Measurements from ENCODE around the gene FAM107B.

Gene FAM107B

DNA sequence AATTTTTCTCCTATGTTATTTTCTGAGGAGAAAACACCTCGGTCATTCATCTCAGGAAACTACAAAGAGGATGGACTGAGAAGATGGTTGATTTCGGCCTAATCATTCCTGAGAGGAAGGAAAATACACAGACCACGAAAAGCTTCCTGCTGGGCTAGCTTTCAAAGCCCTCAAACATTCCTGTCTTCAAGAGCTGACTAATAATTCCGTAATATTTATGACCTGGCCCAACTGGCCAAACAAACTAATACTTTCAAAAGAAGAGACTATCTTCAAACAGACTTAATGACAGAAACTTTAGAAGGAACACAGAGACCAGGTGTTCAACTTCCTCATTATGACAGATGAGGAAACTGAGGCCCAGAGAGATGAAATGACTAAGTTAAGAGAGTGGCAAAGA lies 228.9 kb downstream of the FAM107B start:
- H3K27me3 ChIP-seq: no peaks in the 10 kb centered on the region
- H3K4me1 ChIP-seq: peaks cover 0 to 20% (median 0%) of the 10 kb centered on the region in 4 donors
- no peak overlapping the region for H3K4me3 ChIP-seq
- intact Hi-C loops (cut with DNase I; ENCODE audit: low total_unique reads): no loop called here
- H3K27ac ChIP-seq: no peak overlapping the region
- TF ChIP-seq, protein P1, sequence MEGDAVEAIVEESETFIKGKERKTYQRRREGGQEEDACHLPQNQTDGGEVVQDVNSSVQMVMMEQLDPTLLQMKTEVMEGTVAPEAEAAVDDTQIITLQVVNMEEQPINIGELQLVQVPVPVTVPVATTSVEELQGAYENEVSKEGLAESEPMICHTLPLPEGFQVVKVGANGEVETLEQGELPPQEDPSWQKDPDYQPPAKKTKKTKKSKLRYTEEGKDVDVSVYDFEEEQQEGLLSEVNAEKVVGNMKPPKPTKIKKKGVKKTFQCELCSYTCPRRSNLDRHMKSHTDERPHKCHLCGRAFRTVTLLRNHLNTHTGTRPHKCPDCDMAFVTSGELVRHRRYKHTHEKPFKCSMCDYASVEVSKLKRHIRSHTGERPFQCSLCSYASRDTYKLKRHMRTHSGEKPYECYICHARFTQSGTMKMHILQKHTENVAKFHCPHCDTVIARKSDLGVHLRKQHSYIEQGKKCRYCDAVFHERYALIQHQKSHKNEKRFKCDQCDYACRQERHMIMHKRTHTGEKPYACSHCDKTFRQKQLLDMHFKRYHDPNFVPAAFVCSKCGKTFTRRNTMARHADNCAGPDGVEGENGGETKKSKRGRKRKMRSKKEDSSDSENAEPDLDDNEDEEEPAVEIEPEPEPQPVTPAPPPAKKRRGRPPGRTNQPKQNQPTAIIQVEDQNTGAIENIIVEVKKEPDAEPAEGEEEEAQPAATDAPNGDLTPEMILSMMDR (IDR thresholded peaks at IDR 0.05): no peak
- H3K36me3 ChIP-seq: peaks cover 0 to 7% (median 0%) of the 10 kb centered on the region in 3 donors
- no peaks in the 10 kb centered on the region for H3K9me3 ChIP-seq
- DNase-seq: no peak

DNA sequence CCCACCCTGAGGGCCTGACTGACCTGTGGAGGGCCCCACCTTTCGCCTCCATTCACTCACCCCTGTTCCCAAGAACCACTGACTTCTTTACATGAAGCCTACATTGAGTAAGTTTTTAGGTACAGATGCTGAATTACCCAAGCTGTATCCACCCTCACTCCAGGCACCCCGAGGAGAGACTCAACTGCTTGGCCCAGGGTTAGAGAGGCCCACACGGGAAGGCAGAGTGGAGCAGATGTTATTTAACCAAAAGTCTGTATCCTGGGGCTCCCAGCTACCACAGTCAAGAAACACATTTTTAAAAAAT lies 230.8 kb downstream of the FAM107B start:
- H3K27me3 ChIP-seq: no peaks in the 10 kb centered on the region
- peaks cover 0 to 7% (median 0%) of the 10 kb centered on the region in 3 donors for H3K36me3 ChIP-seq
- no peak overlapping the region for H3K4me3 ChIP-seq
- intact Hi-C loops (cut with DNase I; ENCODE audit: low total_unique reads): no loop called here
- peaks cover 0 to 20% (median 0%) of the 10 kb centered on the region in 4 donors for H3K4me1 ChIP-seq
- TF ChIP-seq, protein P1 (IDR thresholded peaks at IDR 0.05): no peak
- H3K9me3 ChIP-seq: no peaks in the 10 kb centered on the region
- peak overlapping the region in 1 of 2 donors; percentile 54 for H3K27ac ChIP-seq
- DNase-seq: no peak

DNA sequence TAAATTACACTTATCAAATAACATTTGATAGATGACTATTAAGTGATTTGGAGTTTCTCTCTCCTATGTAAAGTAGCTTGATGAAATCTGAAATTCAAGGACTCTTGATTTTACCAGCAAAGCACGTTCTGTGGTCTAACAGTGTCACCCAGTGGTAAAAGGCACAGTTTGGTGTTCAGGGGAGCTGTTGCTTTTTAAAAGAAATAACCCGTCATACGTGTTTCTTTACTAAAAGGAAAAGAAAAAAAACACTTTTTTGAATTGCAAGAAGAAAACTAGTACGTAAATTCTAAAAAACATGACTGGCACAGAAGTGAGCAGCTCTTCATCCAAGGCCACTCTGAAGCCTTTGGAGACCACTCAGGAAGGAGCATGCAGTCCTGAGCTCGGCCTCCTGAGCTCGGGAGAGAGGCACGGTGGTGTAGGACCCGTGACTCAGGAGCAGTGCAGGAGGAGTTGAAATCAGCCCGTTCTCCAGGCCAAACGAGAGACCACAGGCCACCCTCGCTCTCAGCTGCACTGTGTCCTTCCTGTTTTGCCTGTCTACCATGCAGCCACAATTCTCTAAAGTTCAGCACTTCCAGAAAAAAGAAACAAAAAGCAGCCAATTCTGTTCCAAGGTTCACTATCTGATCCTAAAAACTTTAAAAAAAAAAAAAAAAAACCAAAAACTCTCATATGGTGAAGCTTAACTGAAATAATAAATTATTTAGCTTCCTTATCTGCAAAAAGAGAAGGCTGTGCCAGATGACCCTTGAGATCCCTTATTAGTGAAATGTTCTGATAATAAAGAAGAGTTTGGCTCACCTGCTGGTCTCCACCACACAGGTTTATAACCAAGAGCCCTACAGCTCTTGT lies 231.4 kb downstream of the FAM107B start:
- intact Hi-C loops (cut with DNase I; ENCODE audit: low total_unique reads): no loop called here

DNA sequence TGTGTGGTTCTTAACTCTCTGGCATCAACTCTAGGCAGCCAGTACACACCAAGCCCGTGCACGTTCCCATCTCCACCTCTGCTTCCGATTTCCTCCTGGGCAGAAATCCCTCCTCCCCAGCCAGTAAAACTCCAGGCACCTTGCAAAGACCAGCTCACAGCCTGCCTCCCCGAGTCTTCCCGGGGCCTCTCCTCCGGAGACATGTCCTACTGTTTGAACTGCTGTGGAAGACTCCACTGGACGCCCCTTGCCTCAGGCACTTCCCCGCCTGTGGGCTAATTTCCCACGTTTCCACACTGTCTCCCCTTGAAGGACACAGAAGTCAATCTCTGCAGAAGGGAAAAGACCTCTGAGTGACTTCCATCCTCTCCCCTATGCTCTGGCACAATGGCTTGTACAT lies 233.3 kb downstream of the FAM107B start:
- H3K4me1 ChIP-seq: peaks cover 0 to 31% (median 5%) of the 10 kb centered on the region in 4 donors
- H3K4me3 ChIP-seq: no peak overlapping the region
- TF ChIP-seq, protein P1 (IDR thresholded peaks at IDR 0.05): no peak
- H3K27me3 ChIP-seq: no peaks in the 10 kb centered on the region
- H3K9me3 ChIP-seq: no peaks in the 10 kb centered on the region
- no peaks in the 10 kb centered on the region for H3K36me3 ChIP-seq
- intact Hi-C loops (cut with DNase I; ENCODE audit: low total_unique reads): no loop called here
- no peak overlapping the region for H3K27ac ChIP-seq
- DNase-seq: no peak

More for the DNA sequence above, 231.4 kb downstream of the FAM107B start:
- DNase-seq: peak in 1 of 2 donors; percentile 50
- Histone ChIP-seq H3K27me3 (no peaks in the 10 kb centered on the region), H3K27ac (peak overlapping the region in 1 of 2 donors; percentile 54), H3K4me3 (no peak overlapping the region), H3K9me3 (no peaks in the 10 kb centered on the region), H3K36me3 (peaks cover 0 to 4% (median 0%) of the 10 kb centered on the region in 3 donors), H3K4me1 (peaks cover 0 to 20% (median 0%) of the 10 kb centered on the region in 4 donors)
- TF ChIP-seq, protein P1 (IDR thresholded peaks at IDR 0.05): peak; percentile 15 to 28

DNA sequence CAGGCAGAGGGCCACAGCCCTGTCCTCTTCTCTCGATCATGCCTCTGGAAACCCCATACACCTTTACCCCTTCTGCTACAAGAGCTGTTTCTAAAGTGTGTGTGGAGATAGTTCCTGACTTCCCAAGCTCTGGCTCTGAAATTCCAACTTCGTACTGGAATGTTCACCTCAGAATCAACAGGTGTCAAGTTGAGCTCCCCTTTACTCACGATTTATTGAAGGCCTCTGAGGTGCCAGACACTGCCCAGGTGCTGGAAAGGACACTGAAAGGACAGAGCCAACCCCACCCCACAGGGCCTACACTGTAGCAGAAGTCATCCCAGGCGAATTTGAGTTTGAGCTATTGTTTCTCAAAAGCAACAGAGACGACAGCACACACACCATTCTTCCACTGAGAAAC lies 234.1 kb downstream of the FAM107B start:
- no peak for DNase-seq
- Histone ChIP-seq H3K27ac (no peak overlapping the region), H3K4me1 (peaks cover 0 to 34% (median 6%) of the 10 kb centered on the region in 4 donors), H3K9me3 (no peaks in the 10 kb centered on the region), H3K27me3 (no peaks in the 10 kb centered on the region), H3K36me3 (no peaks in the 10 kb centered on the region), H3K4me3 (no peak overlapping the region)
- TF ChIP-seq, protein P1 (IDR thresholded peaks at IDR 0.05): no peak
- intact Hi-C loops (cut with DNase I; ENCODE audit: low total_unique reads): no loop called here

Data from tibial artery (tissue), 4 donors.